ENCODE results near the gene CASK.

GRCh38 chrX:41963348-41963747, 40.0 kb upstream of the CASK start:
- TF ChIP-seq CTCF (IDR thresholded peaks at IDR 0.05) (no peak), POLR2A (IDR thresholded peaks at IDR 0.05) (no peak)

Measured in adrenal gland (tissue), 5 donors.